ENCODE measurements around the gene LYRM9.

DNA sequence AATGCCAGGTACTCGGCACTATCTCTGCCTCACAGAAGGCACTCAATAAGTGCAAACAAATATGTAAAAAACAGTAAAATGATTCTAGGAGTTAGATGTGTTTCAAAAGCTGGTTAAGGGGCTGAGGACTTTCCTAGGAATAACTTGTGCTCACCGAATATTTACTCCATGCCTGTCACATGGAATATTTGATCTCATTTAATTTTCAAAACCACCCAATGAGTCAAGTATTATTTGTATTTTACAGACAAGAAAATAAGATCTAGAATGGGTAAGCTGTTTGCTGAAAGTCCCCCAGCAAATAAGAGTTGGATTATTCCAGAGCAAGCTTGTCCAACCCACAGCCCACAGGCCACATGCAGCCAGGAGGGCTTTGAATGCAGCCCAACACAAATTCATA, 34.6 kb upstream of the LYRM9 start:
- TF ChIP-seq, protein P1, sequence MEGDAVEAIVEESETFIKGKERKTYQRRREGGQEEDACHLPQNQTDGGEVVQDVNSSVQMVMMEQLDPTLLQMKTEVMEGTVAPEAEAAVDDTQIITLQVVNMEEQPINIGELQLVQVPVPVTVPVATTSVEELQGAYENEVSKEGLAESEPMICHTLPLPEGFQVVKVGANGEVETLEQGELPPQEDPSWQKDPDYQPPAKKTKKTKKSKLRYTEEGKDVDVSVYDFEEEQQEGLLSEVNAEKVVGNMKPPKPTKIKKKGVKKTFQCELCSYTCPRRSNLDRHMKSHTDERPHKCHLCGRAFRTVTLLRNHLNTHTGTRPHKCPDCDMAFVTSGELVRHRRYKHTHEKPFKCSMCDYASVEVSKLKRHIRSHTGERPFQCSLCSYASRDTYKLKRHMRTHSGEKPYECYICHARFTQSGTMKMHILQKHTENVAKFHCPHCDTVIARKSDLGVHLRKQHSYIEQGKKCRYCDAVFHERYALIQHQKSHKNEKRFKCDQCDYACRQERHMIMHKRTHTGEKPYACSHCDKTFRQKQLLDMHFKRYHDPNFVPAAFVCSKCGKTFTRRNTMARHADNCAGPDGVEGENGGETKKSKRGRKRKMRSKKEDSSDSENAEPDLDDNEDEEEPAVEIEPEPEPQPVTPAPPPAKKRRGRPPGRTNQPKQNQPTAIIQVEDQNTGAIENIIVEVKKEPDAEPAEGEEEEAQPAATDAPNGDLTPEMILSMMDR (IDR thresholded peaks at IDR 0.05; ENCODE audit: insufficient read depth, low read length, poor library complexity, severe bottlenecking): no peak
- TF ChIP-seq EZH2phosphoT487 (conservative IDR thresholded peaks at IDR 0.05; ENCODE audit: low read length): no peak
